Mesendoderm (in vitro differentiated cells): ENCODE measurements around the gene TUBGCP6.

Source experiments
- DNase-seq: peaks from one replicate; pipeline ENCODE4 v3.0.0; 2013
- H2AK5ac ChIP-seq: 2 replicates; pipeline ENCODE4 v1.6.1; 2013; ENCODE audit warnings: low read length, inconsistent platforms
- H2BK120ac ChIP-seq: 2 replicates; pipeline ENCODE4 v1.6.1; 2013; ENCODE audit warnings: low read depth, mild to moderate bottlenecking, low read length, moderate library complexity, mixed read lengths
- H2BK15ac ChIP-seq: replicated peaks from 2 replicates; pipeline ENCODE4 v1.6.1; 2013; ENCODE audit warnings: low read depth, mild to moderate bottlenecking, moderate library complexity
- H2BK5ac ChIP-seq: 2 replicates; pipeline ENCODE4 v1.6.1; 2013; ENCODE audit warnings: low read length, inconsistent platforms
- H3K18ac ChIP-seq: 2 replicates; pipeline ENCODE4 v1.6.1; 2013; ENCODE audit warnings: mild to moderate bottlenecking, low read length, mixed read lengths
- H3K23ac ChIP-seq: one replicate; pipeline ENCODE4 v1.6.1; 2013; ENCODE audit warnings: low read length
- H3K27ac ChIP-seq: 2 replicates; pipeline ENCODE4 v1.5.1; 2013; ENCODE audit warnings: low read depth, mild to moderate bottlenecking, inconsistent platforms, low read length, moderate library complexity
- H3K27me3 ChIP-seq: 2 replicates; pipeline ENCODE4 v1.6.1; 2013; ENCODE audit warnings: low read length, control low read depth, mild to moderate bottlenecking, inconsistent platforms; ENCODE audit not compliant: insufficient read depth, poor library complexity
- H3K36me3 ChIP-seq: 2 replicates; pipeline ENCODE4 v1.6.1; 2013; ENCODE audit warnings: low read length, inconsistent platforms; ENCODE audit not compliant: control insufficient read depth, insufficient read depth
- H3K4ac ChIP-seq: one replicate; pipeline ENCODE4 v1.6.1; 2013; ENCODE audit warnings: low read depth, mild to moderate bottlenecking, low read length, moderate library complexity
- H3K4me1 ChIP-seq: 2 replicates; pipeline ENCODE4 v1.6.1; 2013; ENCODE audit warnings: low read depth, low read length, inconsistent platforms; ENCODE audit not compliant: control insufficient read depth
- H3K4me2 ChIP-seq: 2 replicates; pipeline ENCODE4 v1.6.1; 2013; ENCODE audit warnings: low read length
- H3K4me3 ChIP-seq: 2 replicates; pipeline ENCODE4 v1.5.1; 2013; ENCODE audit warnings: mild to moderate bottlenecking, low read length
- H3K56ac ChIP-seq: one replicate; pipeline ENCODE4 v1.6.1; 2013; ENCODE audit warnings: low read length
- H3K79me1 ChIP-seq: 2 replicates; pipeline ENCODE4 v1.6.1; 2013; ENCODE audit warnings: low read length, inconsistent platforms
- H3K79me2 ChIP-seq: 2 replicates; pipeline ENCODE4 v1.6.1; 2013; ENCODE audit warnings: mild to moderate bottlenecking, low read length; ENCODE audit not compliant: control insufficient read depth, insufficient read depth
- H3K9ac ChIP-seq: 2 replicates; pipeline ENCODE4 v1.6.1; 2013; ENCODE audit warnings: low read length, inconsistent platforms
- H4K5ac ChIP-seq: one replicate; pipeline ENCODE4 v1.6.1; 2013; ENCODE audit warnings: low read length
- H4K8ac ChIP-seq: one replicate; pipeline ENCODE4 v1.6.1; 2013; ENCODE audit warnings: low read depth, mild to moderate bottlenecking, control low read depth, low read length, moderate library complexity
- WGBS: extraction: QIAGEN DNeasy Blood & Tissue Kit; methylation state at CpG from one replicate; pipeline ENCODE4 v1.1.7; 2013; ENCODE audit warnings: low lambda C conversion rate, missing lambda C conversion rate; ENCODE audit not compliant: insufficient coverage; ENCODE audit errors: extremely low coverage; 5-methylcytosine and 5-hydroxymethylcytosine counted together

The TUBGCP6 gene

GRCh38 chr22:50190941-50191741, 53.7 kb downstream of the TUBGCP6 start:
- Histone ChIP-seq H3K4me1 (peaks cover 2% of the 10 kb centered on the region), H3K9ac (peak overlapping the region; percentile 57), H3K4me2 (peak overlapping the region; percentile 9), H3K23ac (no peak overlapping the region), H3K27me3 (no peaks in the 10 kb centered on the region), H3K18ac (no peak overlapping the region), H3K56ac (peak overlapping the region; percentile 82), H3K36me3 (peaks cover 7% of the 10 kb centered on the region), H3K79me1 (peaks cover 15% of the 10 kb centered on the region), H3K4ac (peak overlapping the region; percentile 48), H3K79me2 (peaks cover 16% of the 10 kb centered on the region), H2BK15ac (no peak overlapping the region), H2AK5ac (no peak overlapping the region), H3K27ac (no peak overlapping the region), H3K4me3 (no peak overlapping the region), H4K8ac (no peak overlapping the region), H4K5ac (no peak overlapping the region), H2BK5ac (no peak overlapping the region), H2BK120ac (no peak overlapping the region)
- no peak for DNase-seq
- no CpG with 5 or more reads among the region's 18 CpGs for WGBS

GRCh38 chr22:50190182-50190940, 54.5 kb downstream of the TUBGCP6 start:
- WGBS = no CpG with 5 or more reads among the region's 43 CpGs
- Histone ChIP-seq H3K4ac (peak overlapping the region; percentile 48), H4K5ac (no peak overlapping the region), H3K4me3 (no peak overlapping the region), H3K23ac (peak overlapping the region; percentile 45), H3K79me1 (peaks cover 15% of the 10 kb centered on the region), H3K18ac (peak overlapping the region; percentile 8), H2AK5ac (no peak overlapping the region), H3K36me3 (peaks cover 7% of the 10 kb centered on the region), H3K27ac (no peak overlapping the region), H3K56ac (peak overlapping the region; percentile 82), H2BK15ac (no peak overlapping the region), H3K9ac (peak overlapping the region; percentile 57), H2BK5ac (no peak overlapping the region), H3K27me3 (no peaks in the 10 kb centered on the region), H3K4me1 (peaks cover 2% of the 10 kb centered on the region), H4K8ac (no peak overlapping the region), H3K79me2 (peaks cover 16% of the 10 kb centered on the region), H3K4me2 (peak overlapping the region; percentile 9), H2BK120ac (no peak overlapping the region)
- DNase-seq = peak; percentile 75

- Histone ChIP-seq H3K9ac (peak overlapping the region; percentile 57), H3K4ac (no peak overlapping the region), H2BK15ac (no peak overlapping the region), H4K5ac (no peak overlapping the region), H2AK5ac (no peak overlapping the region), H3K23ac (peak overlapping the region; percentile 45), H3K36me3 (peaks cover 7% of the 10 kb centered on the region), H3K4me1 (peaks cover 2% of the 10 kb centered on the region), H2BK5ac (no peak overlapping the region), H3K79me2 (peaks cover 16% of the 10 kb centered on the region), H2BK120ac (no peak overlapping the region), H3K4me3 (no peak overlapping the region), H3K79me1 (peaks cover 15% of the 10 kb centered on the region), H3K18ac (no peak overlapping the region), H3K4me2 (peak overlapping the region; percentile 9), H3K56ac (peak overlapping the region; percentile 70), H3K27ac (no peak overlapping the region), H4K8ac (no peak overlapping the region), H3K27me3 (no peaks in the 10 kb centered on the region)
- no CpG with 5 or more reads among the region's 4 CpGs for WGBS
- DNase-seq = peak; percentile 33
These were observed 55.0 kb downstream of the TUBGCP6 start for GRCh38 chr22:50189849-50190181.

GRCh38 chr22:50189184-50189848, 55.5 kb downstream of the TUBGCP6 start:
- peaks cover 15% of the 10 kb centered on the region for H3K79me1 ChIP-seq
- peaks cover 6% of the 10 kb centered on the region for H3K36me3 ChIP-seq
- no peak overlapping the region for H2AK5ac ChIP-seq
- no peak overlapping the region for H3K18ac ChIP-seq
- no peak overlapping the region for H3K27ac ChIP-seq
- H3K9ac ChIP-seq = no peak overlapping the region
- no peak overlapping the region for H4K5ac ChIP-seq
- H2BK120ac ChIP-seq = no peak overlapping the region
- H3K4me1 ChIP-seq = peaks cover 2% of the 10 kb centered on the region
- no peak overlapping the region for H3K23ac ChIP-seq
- H3K4ac ChIP-seq = no peak overlapping the region
- no peak overlapping the region for H2BK15ac ChIP-seq
- no peak overlapping the region for H2BK5ac ChIP-seq
- no peak for DNase-seq
- H4K8ac ChIP-seq = no peak overlapping the region
- no peak overlapping the region for H3K4me2 ChIP-seq
- no peak overlapping the region for H3K4me3 ChIP-seq
- H3K79me2 ChIP-seq = peaks cover 16% of the 10 kb centered on the region
- WGBS = no CpG with 5 or more reads among the region's 20 CpGs
- no peaks in the 10 kb centered on the region for H3K27me3 ChIP-seq
- no peak overlapping the region for H3K56ac ChIP-seq

- Histone ChIP-seq H3K27me3 (no peaks in the 10 kb centered on the region), H3K36me3 (peaks cover under 1% of the 10 kb centered on the region), H2BK5ac (no peak overlapping the region), H3K79me1 (peaks cover 15% of the 10 kb centered on the region), H4K8ac (no peak overlapping the region), H2AK5ac (no peak overlapping the region), H2BK120ac (no peak overlapping the region), H3K4ac (no peak overlapping the region), H3K4me2 (no peak overlapping the region), H3K56ac (no peak overlapping the region), H3K4me1 (peaks cover 2% of the 10 kb centered on the region), H3K18ac (no peak overlapping the region), H3K9ac (no peak overlapping the region), H3K79me2 (peaks cover 16% of the 10 kb centered on the region), H3K27ac (no peak overlapping the region), H4K5ac (no peak overlapping the region), H3K23ac (no peak overlapping the region), H2BK15ac (no peak overlapping the region), H3K4me3 (no peak overlapping the region)
- no CpG with 5 or more reads among the region's 11 CpGs for WGBS
- DNase-seq = no peak
These were observed 56.5 kb downstream of the TUBGCP6 start for GRCh38 chr22:50188356-50188755.
